Measurements from ENCODE around the gene CFAP20DC. TPM values are rescaled to one million over a fixed set of nuclear protein-coding genes. Genes with fewer than 3 reads are reported as not detected.

Gene CFAP20DC
- total and polyA plus RNA-seq, 2 experiments from 2014 or later: 7.4 to 11.4 TPM

GRCh38 chr3:58713715-58714401 lies 336.0 kb downstream of the CFAP20DC start:
- Histone ChIP-seq H3K27me3 (ENCODE audit: insufficient read depth) (no peaks in the 10 kb centered on the region), H3K4me3 (no peak overlapping the region), H3K27ac (ENCODE audit: low read depth) (no peak overlapping the region), H3K4me2 (no peak overlapping the region), H4K20me1 (replicated peaks; ENCODE audit: insufficient read depth) (no peaks in the 10 kb centered on the region), H3K36me3 (ENCODE audit: insufficient read depth) (no peaks in the 10 kb centered on the region), H3K9me2 (ENCODE audit: insufficient read depth) (peaks cover 15% of the 10 kb centered on the region; the same call in 1 of the 2 replicates), H3F3A (replicated peaks; ENCODE audit: low read depth) (no peaks in the 10 kb centered on the region), H2AFZ (no peak overlapping the region), H3K79me2 (replicated peaks; ENCODE audit: insufficient read depth) (no peaks in the 10 kb centered on the region), H3K4me1 (ENCODE audit: insufficient read depth) (no peaks in the 10 kb centered on the region)
- Mint-ChIP-seq H3K36me3 (ENCODE audit: low read depth) (no peaks in the 10 kb centered on the region), H3K27ac (no peak overlapping the region), H3K9me3 (peaks cover 7% of the 10 kb centered on the region; the same call in 2 of the 3 replicates), H3K4me3 (no peak overlapping the region), H3K27me3 (ENCODE audit: insufficient read depth, low read depth, poor library complexity) (no peaks in the 10 kb centered on the region), H3K4me1 (no peaks in the 10 kb centered on the region)
- TF ChIP-seq CTCF (conservative IDR thresholded peaks at IDR 0.05; ENCODE audit: low read depth in 2 of 2): no peak
- no peak for TF ChIP-seq POLR2AphosphoS5 (IDR thresholded peaks at IDR 0.05; ENCODE audit: low read depth)
- no peak for TF ChIP-seq ZNF114 (CRISPR knock-in tag; IDR thresholded peaks at IDR 0.05)
- no peak for TF ChIP-seq STAT1 (IDR thresholded peaks at IDR 0.05; ENCODE audit: unreplicated experiment)
- no peak for TF ChIP-seq ZNF462 (CRISPR knock-in tag; IDR thresholded peaks at IDR 0.05)
- no peak for TF ChIP-seq REST (IDR thresholded peaks at IDR 0.05; ENCODE audit: unreplicated experiment)
- TF ChIP-seq ZNF331 (CRISPR knock-in tag; IDR thresholded peaks at IDR 0.05; ENCODE audit: low read depth): no peak
- TF ChIP-seq NANOG (IDR thresholded peaks at IDR 0.05; ENCODE audit: borderline replicate concordance): no peak
- no peak for TF ChIP-seq EZH2phosphoT487 (IDR thresholded peaks at IDR 0.05; ENCODE audit: unreplicated experiment)
- no peak for TF ChIP-seq CREB1 (CRISPR knock-in tag; IDR thresholded peaks at IDR 0.05; ENCODE audit: low read depth)
- no peak for TF ChIP-seq JUNB (IDR thresholded peaks at IDR 0.05; ENCODE audit: unreplicated experiment)
- TF ChIP-seq EZH2 (IDR thresholded peaks at IDR 0.05; ENCODE audit: low read depth, unreplicated experiment): no peak
- TF ChIP-seq ETS1 (IDR thresholded peaks at IDR 0.05): no peak
- DNase-seq (ENCODE audit: low spot score): no peak
- ATAC-seq: no peak
